GM19193 (cell line): Measurements from ENCODE around the gene FHIT.

Experiments used
- POLR2A ChIP-seq: IDR thresholded peaks from 4 replicates; pipeline ENCODE4 v1.6.1; 2011; ENCODE audit not compliant: insufficient read depth, insufficient read length; ENCODE audit errors: extremely low read depth

FHIT gene

GRCh38 chr3:61248496-61248895, 2.8 kb downstream of the FHIT start:
- no peak for TF ChIP-seq POLR2A

GRCh38 chr3:61247191-61247590, 4.1 kb downstream of the FHIT start:
- no peak for TF ChIP-seq POLR2A

GRCh38 chr3:61239871-61240270, 11.4 kb downstream of the FHIT start:
- no peak for TF ChIP-seq POLR2A

- TF ChIP-seq POLR2A, result no peak
Measured at GRCh38 chr3:61237858-61238257, 13.4 kb downstream of the FHIT start.

GRCh38 chr3:61236556-61236955, 14.7 kb downstream of the FHIT start:
- no peak for TF ChIP-seq POLR2A

GRCh38 chr3:61233746-61234145, 17.5 kb downstream of the FHIT start:
- TF ChIP-seq POLR2A, result no peak

GRCh38 chr3:61231693-61232092, 19.6 kb downstream of the FHIT start:
- TF ChIP-seq POLR2A, result no peak

GRCh38 chr3:61227799-61228198, 23.5 kb downstream of the FHIT start:
- TF ChIP-seq POLR2A, result no peak

GRCh38 chr3:61226166-61226686, 25.0 kb downstream of the FHIT start:
- TF ChIP-seq POLR2A, result no peak

- no peak for TF ChIP-seq POLR2A
Measured at GRCh38 chr3:61224823-61225222, 26.4 kb downstream of the FHIT start.

GRCh38 chr3:61223451-61223850, 27.8 kb downstream of the FHIT start:
- no peak for TF ChIP-seq POLR2A

GRCh38 chr3:61222467-61222866, 28.8 kb downstream of the FHIT start:
- no peak for TF ChIP-seq POLR2A

- no peak for TF ChIP-seq POLR2A
Measured at GRCh38 chr3:61221759-61222362, 29.4 kb downstream of the FHIT start.

GRCh38 chr3:61218504-61218903, 32.7 kb downstream of the FHIT start:
- no peak for TF ChIP-seq POLR2A

GRCh38 chr3:61202086-61202485, 49.2 kb downstream of the FHIT start:
- no peak for TF ChIP-seq POLR2A

GRCh38 chr3:61201071-61201470, 50.2 kb downstream of the FHIT start:
- no peak for TF ChIP-seq POLR2A

- TF ChIP-seq POLR2A, result no peak
Measured at GRCh38 chr3:61200270-61200669, 51.0 kb downstream of the FHIT start.
